Fibroblast of skin of scalp (primary cell): Measurements from ENCODE around the gene PRM3.

Source experiments
- DNase-seq: peaks from one replicate; pipeline ENCODE4 v3.0.0-alpha.2; 2013

PRM3 gene

GRCh38 chr16:11224096-11224893, 49.1 kb downstream of the PRM3 start:
- no peak for DNase-seq
